ENCODE measurements around the gene CKAP2L. TPM values are rescaled to one million over a fixed set of nuclear protein-coding genes. Genes with fewer than 3 reads are reported as not detected.

The CKAP2L gene
- total RNA-seq, 1 donor from 2014 or later = 11.5 TPM

GRCh38 chr2:112705575-112705974 is 58.8 kb downstream of the CKAP2L start:
- no peak for DNase-seq (ENCODE audit: low spot score, unreplicated experiment)

GRCh38 chr2:112703684-112704083 is 60.7 kb downstream of the CKAP2L start:
- H3K27ac Mint-ChIP-seq = no peak overlapping the region
- H3K4me1 Mint-ChIP-seq (ENCODE audit: low read depth) = peaks cover 4% of the 10 kb centered on the region
- DNase-seq (ENCODE audit: low spot score, unreplicated experiment) = no peak
- TF ChIP-seq, protein P1, sequence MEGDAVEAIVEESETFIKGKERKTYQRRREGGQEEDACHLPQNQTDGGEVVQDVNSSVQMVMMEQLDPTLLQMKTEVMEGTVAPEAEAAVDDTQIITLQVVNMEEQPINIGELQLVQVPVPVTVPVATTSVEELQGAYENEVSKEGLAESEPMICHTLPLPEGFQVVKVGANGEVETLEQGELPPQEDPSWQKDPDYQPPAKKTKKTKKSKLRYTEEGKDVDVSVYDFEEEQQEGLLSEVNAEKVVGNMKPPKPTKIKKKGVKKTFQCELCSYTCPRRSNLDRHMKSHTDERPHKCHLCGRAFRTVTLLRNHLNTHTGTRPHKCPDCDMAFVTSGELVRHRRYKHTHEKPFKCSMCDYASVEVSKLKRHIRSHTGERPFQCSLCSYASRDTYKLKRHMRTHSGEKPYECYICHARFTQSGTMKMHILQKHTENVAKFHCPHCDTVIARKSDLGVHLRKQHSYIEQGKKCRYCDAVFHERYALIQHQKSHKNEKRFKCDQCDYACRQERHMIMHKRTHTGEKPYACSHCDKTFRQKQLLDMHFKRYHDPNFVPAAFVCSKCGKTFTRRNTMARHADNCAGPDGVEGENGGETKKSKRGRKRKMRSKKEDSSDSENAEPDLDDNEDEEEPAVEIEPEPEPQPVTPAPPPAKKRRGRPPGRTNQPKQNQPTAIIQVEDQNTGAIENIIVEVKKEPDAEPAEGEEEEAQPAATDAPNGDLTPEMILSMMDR (IDR thresholded peaks at IDR 0.05; ENCODE audit: unreplicated experiment) = no peak
- H3K9me3 Mint-ChIP-seq (ENCODE audit: low read depth) = no peaks in the 10 kb centered on the region
- H3K27me3 Mint-ChIP-seq = peaks cover 13% of the 10 kb centered on the region
- H3K36me3 Mint-ChIP-seq (ENCODE audit: insufficient read depth) = no peaks in the 10 kb centered on the region
- no peak overlapping the region for H3K4me3 Mint-ChIP-seq (ENCODE audit: low read depth)

More at GRCh38 chr2:112705575-112705974, 58.8 kb downstream of the CKAP2L start:
- H3K9me3 Mint-ChIP-seq (ENCODE audit: low read depth) = no peaks in the 10 kb centered on the region
- H3K4me3 Mint-ChIP-seq (ENCODE audit: low read depth) = no peak overlapping the region
- no peak overlapping the region for H3K27ac Mint-ChIP-seq
- H3K36me3 Mint-ChIP-seq (ENCODE audit: insufficient read depth) = no peaks in the 10 kb centered on the region
- H3K27me3 Mint-ChIP-seq = peaks cover 12% of the 10 kb centered on the region
- TF ChIP-seq, protein P1 (IDR thresholded peaks at IDR 0.05; ENCODE audit: unreplicated experiment) = no peak
- peaks cover 4% of the 10 kb centered on the region for H3K4me1 Mint-ChIP-seq (ENCODE audit: low read depth)

DNA sequence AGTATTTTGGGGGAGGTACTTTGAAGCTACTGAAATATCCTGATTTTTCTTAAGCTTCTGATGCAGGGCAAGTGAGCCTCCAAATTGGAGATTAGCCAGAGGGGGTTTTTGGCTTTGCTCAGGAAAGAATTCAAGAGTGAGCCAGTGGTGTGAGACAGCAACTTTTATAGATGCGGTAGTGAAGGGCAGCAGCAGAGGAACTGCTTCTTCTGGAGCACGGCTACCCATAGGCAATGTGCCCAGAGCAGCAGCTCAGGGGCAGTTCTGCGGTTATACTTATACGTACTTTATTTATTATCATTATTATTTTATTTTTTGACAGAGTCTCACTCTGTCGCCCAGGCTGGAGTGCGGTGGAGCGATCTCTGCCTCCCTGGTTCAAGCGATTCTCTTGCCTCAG is 63.4 kb downstream of the CKAP2L start:
- no peak overlapping the region for H3K27ac Mint-ChIP-seq
- peaks cover 9% of the 10 kb centered on the region for H3K27me3 Mint-ChIP-seq
- TF ChIP-seq, protein P1 (IDR thresholded peaks at IDR 0.05; ENCODE audit: unreplicated experiment) = no peak
- H3K9me3 Mint-ChIP-seq (ENCODE audit: low read depth) = no peaks in the 10 kb centered on the region
- no peak for DNase-seq (ENCODE audit: low spot score, unreplicated experiment)
- H3K36me3 Mint-ChIP-seq (ENCODE audit: insufficient read depth) = no peaks in the 10 kb centered on the region
- peaks cover under 1% of the 10 kb centered on the region for H3K4me1 Mint-ChIP-seq (ENCODE audit: low read depth)
- no peak overlapping the region for H3K4me3 Mint-ChIP-seq (ENCODE audit: low read depth)

GRCh38 chr2:112699984-112700667 is 64.3 kb downstream of the CKAP2L start:
- no peaks in the 10 kb centered on the region for H3K9me3 Mint-ChIP-seq (ENCODE audit: low read depth)
- no peak overlapping the region for H3K4me3 Mint-ChIP-seq (ENCODE audit: low read depth)
- no peak overlapping the region for H3K27ac Mint-ChIP-seq
- no peaks in the 10 kb centered on the region for H3K36me3 Mint-ChIP-seq (ENCODE audit: insufficient read depth)
- no peaks in the 10 kb centered on the region for H3K4me1 Mint-ChIP-seq (ENCODE audit: low read depth)
- H3K27me3 Mint-ChIP-seq = peaks cover 9% of the 10 kb centered on the region
- DNase-seq (ENCODE audit: low spot score, unreplicated experiment) = no peak
- TF ChIP-seq, protein P1 (IDR thresholded peaks at IDR 0.05; ENCODE audit: unreplicated experiment) = no peak

DNA sequence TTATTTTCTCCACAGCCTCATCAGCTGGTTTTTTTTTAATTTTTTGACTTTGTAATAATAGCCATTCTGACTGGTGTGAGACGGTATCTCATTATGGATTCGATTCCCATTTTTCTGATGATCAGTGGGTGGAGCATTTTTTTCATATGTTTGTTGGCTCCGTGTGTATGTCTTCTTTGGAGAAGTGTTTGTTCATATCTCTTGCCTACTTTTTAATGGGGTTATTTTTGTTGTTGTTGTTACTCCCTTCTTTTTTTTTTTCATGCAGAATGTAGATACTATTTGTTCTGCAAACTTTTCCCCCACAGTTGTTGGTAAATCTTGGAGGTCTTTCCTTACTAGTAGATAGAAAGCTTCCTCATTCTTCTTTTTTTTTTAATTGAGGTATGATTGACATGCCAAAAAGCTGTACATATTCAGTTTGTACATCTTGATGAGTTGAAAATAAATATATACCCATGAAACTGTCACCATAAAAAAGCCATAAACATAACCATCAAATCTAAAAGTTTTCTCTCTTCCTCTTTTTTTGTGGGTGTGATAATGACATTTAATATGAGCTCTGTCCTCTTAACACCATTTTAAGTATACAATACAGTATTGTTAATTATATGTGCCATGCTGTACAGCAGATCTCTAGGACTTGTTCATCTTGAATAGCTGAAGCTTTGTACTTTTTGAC is 65.4 kb downstream of the CKAP2L start:
- H3K4me3 Mint-ChIP-seq (ENCODE audit: low read depth) = no peak overlapping the region
- DNase-seq (ENCODE audit: low spot score, unreplicated experiment) = no peak
- H3K4me1 Mint-ChIP-seq (ENCODE audit: low read depth) = no peaks in the 10 kb centered on the region
- H3K36me3 Mint-ChIP-seq (ENCODE audit: insufficient read depth) = no peaks in the 10 kb centered on the region
- no peaks in the 10 kb centered on the region for H3K9me3 Mint-ChIP-seq (ENCODE audit: low read depth)
- peaks cover 6% of the 10 kb centered on the region for H3K27me3 Mint-ChIP-seq
- H3K27ac Mint-ChIP-seq = no peak overlapping the region
- TF ChIP-seq, protein P1 (IDR thresholded peaks at IDR 0.05; ENCODE audit: unreplicated experiment) = no peak

Measured in progenitor cell of endocrine pancreas (in vitro differentiated cells).